GM12878 (cell line): ENCODE data around the gene LNX2. TPM values are rescaled to one million over a fixed set of nuclear protein-coding genes. Genes with fewer than 3 reads are reported as not detected.

Experiments used
- ATAC-seq: fragments of 200-7000 bp; cut with Tn5 transposase; 3 replicates; pipeline ENCODE4 v1.9.1; 2020; ENCODE audit warnings: mild to moderate bottlenecking, moderate library complexity
- BruUV-seq: library from RNA; stranded (reverse); fragments of 400-500 nt; replicated peaks from 2 replicates; lab custom pipeline; 2021; lab: Mats Ljungman, UMichigan
- CTCF ChIA-PET: fragments of 300-600 bp; sonication (Branson Sonifier 250); formaldehyde crosslinking; extraction: SDS; loops from one replicate; lab custom pipeline; 2021; ENCODE audit warnings: inconsistent platforms; lab: Yijun Ruan, JAX
- POLR2A ChIA-PET: fragments of 350-600 bp; formaldehyde crosslinking; extraction: SDS; loops from one replicate; lab custom pipeline; 2021; ENCODE audit warnings: inconsistent platforms; lab: Charles Lee
- RAD21 ChIA-PET: fragments of 300-600 bp; sonication (Branson Sonifier 250); formaldehyde crosslinking; loops from one replicate; lab custom pipeline; 2023; ENCODE audit warnings: antibody characterized with exemption; ENCODE audit not compliant: unreplicated experiment; lab: Charles Lee
- SMC1A ChIA-PET: fragments of 300-600 bp; sonication (Branson Sonifier 250); formaldehyde crosslinking; loops from one replicate; lab custom pipeline; 2023; ENCODE audit not compliant: unreplicated experiment, uncharacterized antibody; lab: Charles Lee
- DNase-seq: peaks from one replicate; pipeline ENCODE4 v3.0.0-alpha.2; 2011; ENCODE audit warnings: low read depth, low spot score
- FAIRE-seq: peaks from 3 replicates; lab custom pipeline; 2011; peaks lifted over from hg19 to GRCh38; lab: Jason Lieb, UNC
- H2AFZ ChIP-seq: 2 replicates; pipeline ENCODE4 v1.6.0; 2011; ENCODE audit warnings: low read depth, low read length, control low read depth; ENCODE audit not compliant: control insufficient read depth
- H3K27ac ChIP-seq: 2 replicates; pipeline ENCODE4 v1.5.1; 2011; ENCODE audit warnings: control low read depth; ENCODE audit not compliant: control insufficient read depth, insufficient read depth
- H3K27me3 ChIP-seq, 2 experiments: replicated peaks in 1 of 2; 2 replicates each; pipeline versions ENCODE4 v1.6.0 to v1.6.1; 2011; ENCODE audit warnings: low read length in 1 of 2; ENCODE audit not compliant: control insufficient read depth in 2 of 2, insufficient read depth in 2 of 2
- H3K36me3 ChIP-seq, 2 experiments: 2 replicates each; pipeline ENCODE4 v1.5.1; 2011; ENCODE audit warnings: low read length in 1 of 2; ENCODE audit not compliant: control insufficient read depth in 2 of 2, insufficient read depth in 2 of 2
- H3K4me1 ChIP-seq: 2 replicates; pipeline ENCODE4 v1.6.1; 2011; ENCODE audit warnings: mild to moderate bottlenecking, low read length, moderate library complexity, mixed read lengths; ENCODE audit not compliant: control insufficient read depth, insufficient read depth
- H3K4me2 ChIP-seq: 2 replicates; pipeline ENCODE4 v1.6.0; 2011; ENCODE audit warnings: control low read depth; ENCODE audit not compliant: control insufficient read depth, insufficient read depth
- H3K4me3 ChIP-seq: fragments of 200-600 bp; sonication (generic); 2 replicates; pipeline ENCODE4 v1.5.1; 2016
- H3K79me2 ChIP-seq: 2 replicates; pipeline ENCODE4 v1.6.0; 2011; ENCODE audit warnings: low read length; ENCODE audit not compliant: control insufficient read depth, insufficient read depth
- H3K9ac ChIP-seq: 2 replicates; pipeline ENCODE4 v1.8.0; 2011; ENCODE audit warnings: low read length, control low read depth, mixed read lengths; ENCODE audit not compliant: control insufficient read depth, insufficient read depth
- H3K9me3 ChIP-seq: replicated peaks from 3 replicates; pipeline ENCODE4 v1.5.1; 2011; ENCODE audit warnings: mild to moderate bottlenecking, low read length; ENCODE audit not compliant: control insufficient read depth, insufficient read depth
- H4K20me1 ChIP-seq: 2 replicates; pipeline ENCODE4 v1.6.0; 2011; ENCODE audit not compliant: control insufficient read depth, insufficient read depth
- BCLAF1 ChIP-seq: fragments of 450-650 bp; IDR thresholded peaks from 2 replicates; pipeline ENCODE4 v1.6.1; 2017; ENCODE audit warnings: antibody characterized with exemption, mild to moderate bottlenecking, moderate library complexity
- CHD1 ChIP-seq: IDR thresholded peaks from 2 replicates; pipeline ENCODE4 v1.6.1; 2012; ENCODE audit warnings: low read depth, low read length, improper control_type of control experiment
- EED ChIP-seq: sonication (generic); IDR thresholded peaks from 2 replicates; pipeline ENCODE4 v1.6.1; 2016; ENCODE audit warnings: antibody characterized with exemption, low read depth
- JUND ChIP-seq: IDR thresholded peaks from 2 replicates; pipeline ENCODE4 v1.6.1; 2012; ENCODE audit warnings: low read depth, mild to moderate bottlenecking, low read length, improper control_type of control experiment, moderate library complexity
- KDM1A ChIP-seq: fragments of 200-600 bp; sonication (generic); IDR thresholded peaks from 2 replicates; pipeline ENCODE4 v1.6.1; 2016; ENCODE audit warnings: borderline replicate concordance
- MYB ChIP-seq: fragments of 150-350 bp; IDR thresholded peaks from 2 replicates; pipeline ENCODE4 v1.6.1; 2014; ENCODE audit warnings: mild to moderate bottlenecking, low read depth, low read length, borderline replicate concordance
- PAX8 ChIP-seq: fragments of 450-650 bp; IDR thresholded peaks from 2 replicates; pipeline ENCODE4 v1.6.1; 2017; ENCODE audit warnings: mild to moderate bottlenecking, moderate library complexity
- RB1 ChIP-seq: fragments of 450-650 bp; formaldehyde crosslinking; IDR thresholded peaks from 2 replicates; pipeline ENCODE4 v1.6.1; 2017; ENCODE audit warnings: mild to moderate bottlenecking, borderline replicate concordance
- RFX5 ChIP-seq: IDR thresholded peaks from 2 replicates; pipeline ENCODE4 v1.6.1; 2011; ENCODE audit warnings: low read depth, low read length, improper control_type of control experiment
- TARDBP ChIP-seq: IDR thresholded peaks from 2 replicates; pipeline ENCODE4 v1.6.1; 2016; ENCODE audit warnings: borderline replicate concordance
- ZBTB33 ChIP-seq: fragments of 450-650 bp; IDR thresholded peaks from 2 replicates; pipeline ENCODE4 v1.6.1; 2017; ENCODE audit warnings: mild to moderate bottlenecking
- WGBS: methylation state at CpG from one replicate; pipeline ENCODE4 v1.1.6; 2016; ENCODE audit warnings: low lambda C conversion rate; ENCODE audit not compliant: insufficient replicate concordance, insufficient coverage; ENCODE audit errors: missing lambda C conversion rate; 5-methylcytosine and 5-hydroxymethylcytosine counted together
- in situ Hi-C: fragments of 300-500 bp; cut with MboI; formaldehyde crosslinking; loops from 9 replicates; pipeline ENCODE4 v1.14.3; 2018; ENCODE audit warnings: mixed read lengths
- intact Hi-C: fragments of 100-400 bp; cut with micrococcal nuclease; formaldehyde crosslinking; loops from one replicate; pipeline ENCODE4 v1.14.2; 2022; ENCODE audit not compliant: unreplicated experiment
- polyA plus RNA-seq, 11 experiments: library from polyadenylated mRNA; depleted of rRNA in 4 of 11; unstranded in 6 of 11; stranded (reverse) in 5 of 11; fragments of >200 nt; fragmentation: Nextera tagmentation in 4 of 11; fragmentation: Illumina TruSeq in 1 of 11; extraction: Ambion mirVana in 4 of 11; extraction: Trizol in 1 of 11; gene quantifications; 1 replicate in 1 of 11; 2 replicates in 10 of 11; pipeline versions ENCODE4 v1.2.1 to v1.2.3, GENCODE V29; 2011 to 2016; ENCODE audit warnings: inconsistent platforms in 2 of 11, missing spikeins in 2 of 11, low read depth in 1 of 11
- total RNA-seq, 4 experiments: library from RNA; depleted of rRNA in 3 of 4; stranded (reverse); fragments of >200 nt in 3 of 4; fragmentation: Illumina TruSeq in 1 of 4; extraction: Trizol in 1 of 4; gene quantifications; 2 replicates each; pipeline versions ENCODE4 v1.2.1 to v1.2.3, GENCODE V29; 2013 to 2021
- TF ChIP-seq, protein P1 (sequence below): IDR thresholded peaks from 2 replicates; pipeline ENCODE4 v1.6.1; 2011; ENCODE audit warnings: borderline replicate concordance, low read depth, mild to moderate bottlenecking, moderate library complexity, mixed read lengths, low read length; ENCODE audit not compliant: insufficient read depth; ENCODE audit errors: extremely low read length

LNX2 gene
- total and polyA plus RNA-seq, 10 of the 15 experiments (the other 5 are each of a cell fraction or from before 2014, with no cell fraction given): 1.3 to 7.7 (median 4.4) TPM

DNA sequence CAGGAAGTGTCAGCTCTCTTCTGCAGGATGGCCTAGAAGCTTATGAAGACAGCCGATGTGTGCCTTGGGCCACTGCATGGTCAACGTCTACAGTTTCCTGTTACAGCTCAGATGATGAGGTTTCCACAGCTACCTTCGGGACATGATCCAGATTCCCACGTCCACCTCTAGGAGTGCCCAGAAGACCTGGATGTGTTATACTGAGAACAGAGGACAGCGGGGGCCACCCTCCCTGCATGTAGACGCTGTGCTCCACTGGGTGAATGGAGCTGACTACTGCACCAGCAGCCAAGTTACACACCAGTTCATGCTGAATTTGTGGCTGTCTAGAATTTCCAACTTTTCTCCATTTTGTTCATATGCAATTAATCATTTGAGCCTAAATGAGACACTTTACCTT is 91.4 kb downstream of the LNX2 start:
- H3K36me3 ChIP-seq: no peaks in the 10 kb centered on the region
- ATAC-seq (no peak), DNase-seq (no peak), FAIRE-seq (no peak)
- H3K4me1 ChIP-seq: no peaks in the 10 kb centered on the region
- in situ Hi-C loops (no loop called here), intact Hi-C loops (no loop called here)
- no peak for TF ChIP-seq MYB
- TF ChIP-seq JUND: no peak
- TF ChIP-seq BCLAF1: no peak
- no peak overlapping the region for H3K9ac ChIP-seq
- no peaks in the 10 kb centered on the region for H3K27me3 ChIP-seq
- no peak overlapping the region for H3K4me3 ChIP-seq
- no peak overlapping the region for H3K27ac ChIP-seq
- BruUV-seq: no TSS peak
- no peaks in the 10 kb centered on the region for H4K20me1 ChIP-seq
- no peaks in the 10 kb centered on the region; the same call in 2 of the 3 replicates for H3K9me3 ChIP-seq
- 83% methylated on average over 6 of the region's 6 CpGs for WGBS
- no peak overlapping the region for H2AFZ ChIP-seq
- CTCF ChIA-PET: interaction anchor here (1.1 to 1.8 kb wide), 5 partner anchors 167 to 454 kb away, joined by 3 to 5 read pairs (median 3); no protein-coding TSS in a partner anchor
- SMC1A ChIA-PET: interaction anchor here (1.0 to 2.2 kb wide), 4 partner anchors 9 to 298 kb away, joined by 3 to 5 read pairs (median 4); no protein-coding TSS in a partner anchor
- RAD21 ChIA-PET: interaction anchor here (1.1 kb wide), 1 partner anchor 301 kb away, joined by 4 read pairs; no protein-coding TSS in a partner anchor
- POLR2A ChIA-PET: no interaction called here
- no peak overlapping the region for H3K4me2 ChIP-seq
- H3K79me2 ChIP-seq: no peaks in the 10 kb centered on the region

DNA sequence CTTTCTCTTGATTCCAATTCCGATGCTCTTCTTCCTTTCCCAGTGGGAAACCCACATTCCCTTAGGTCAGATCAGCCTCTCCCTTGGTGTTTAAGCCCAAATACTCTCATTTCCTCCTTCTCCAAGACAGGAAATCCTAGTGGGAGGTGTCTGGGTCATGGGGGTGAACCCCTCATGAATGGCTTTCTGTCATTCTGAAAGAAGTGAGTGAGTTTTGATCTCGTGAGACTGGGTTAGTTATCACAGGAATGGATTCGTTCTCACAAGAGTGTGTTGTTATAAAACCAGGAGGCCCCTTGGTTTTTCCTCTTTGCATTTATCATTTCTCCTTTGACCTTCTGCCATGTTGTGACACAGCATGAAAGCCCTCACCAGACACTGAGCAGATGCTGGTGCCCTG is 93.8 kb downstream of the LNX2 start:
- Histone ChIP-seq H3K9ac (no peak overlapping the region), H2AFZ (no peak overlapping the region), H3K79me2 (no peaks in the 10 kb centered on the region), H3K36me3 (no peaks in the 10 kb centered on the region), H3K4me1 (no peaks in the 10 kb centered on the region), H3K27ac (no peak overlapping the region), H3K27me3 (no peaks in the 10 kb centered on the region), H3K4me2 (no peak overlapping the region), H3K9me3 (no peaks in the 10 kb centered on the region; the same call in 2 of the 3 replicates), H4K20me1 (no peaks in the 10 kb centered on the region), H3K4me3 (no peak overlapping the region)
- in situ Hi-C loops (no loop called here), intact Hi-C loops (no loop called here)
- FAIRE-seq (no peak), DNase-seq (no peak), ATAC-seq (no peak)
- ChIA-PET POLR2A (no interaction called here), CTCF (interaction anchor here (1.4 kb wide), 1 partner anchor 304 kb away, joined by 4 read pairs; no protein-coding TSS in a partner anchor), RAD21 (no interaction called here), SMC1A (interaction anchor here (0.9 kb wide), 1 partner anchor 11 kb away, joined by 3 read pairs; no protein-coding TSS in a partner anchor)
- BruUV-seq: no TSS peak
- WGBS: 23% methylated on average over 3 of the region's 3 CpGs
- TF ChIP-seq TARDBP (no peak), CHD1 (no peak), RB1 (no peak), EED (no peak), ZBTB33 (no peak), RFX5 (no peak), KDM1A (no peak), PAX8 (no peak)
- TF ChIP-seq, protein P1, sequence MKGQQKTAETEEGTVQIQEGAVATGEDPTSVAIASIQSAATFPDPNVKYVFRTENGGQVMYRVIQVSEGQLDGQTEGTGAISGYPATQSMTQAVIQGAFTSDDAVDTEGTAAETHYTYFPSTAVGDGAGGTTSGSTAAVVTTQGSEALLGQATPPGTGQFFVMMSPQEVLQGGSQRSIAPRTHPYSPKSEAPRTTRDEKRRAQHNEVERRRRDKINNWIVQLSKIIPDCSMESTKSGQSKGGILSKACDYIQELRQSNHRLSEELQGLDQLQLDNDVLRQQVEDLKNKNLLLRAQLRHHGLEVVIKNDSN: no peak
